HL-60/S4 treated with retinoic acid at 250 ng/mL for 4 days and 3 days (cell line): ENCODE results near the gene SCAF11.
"Not testable (repeated sequence)": the region's sequence is repeated elsewhere in the genome, so short reads cannot be mapped to it uniquely, and the experiment has no call there.

ENCODE experiments used
- in situ Hi-C: fragments of 300-500 bp; cut with MboI; formaldehyde crosslinking; loops from 2 replicates; pipeline ENCODE4 v1.7.0; 2022; ENCODE audit warnings: low sequenced_read_pairs

The SCAF11 gene, protein sequence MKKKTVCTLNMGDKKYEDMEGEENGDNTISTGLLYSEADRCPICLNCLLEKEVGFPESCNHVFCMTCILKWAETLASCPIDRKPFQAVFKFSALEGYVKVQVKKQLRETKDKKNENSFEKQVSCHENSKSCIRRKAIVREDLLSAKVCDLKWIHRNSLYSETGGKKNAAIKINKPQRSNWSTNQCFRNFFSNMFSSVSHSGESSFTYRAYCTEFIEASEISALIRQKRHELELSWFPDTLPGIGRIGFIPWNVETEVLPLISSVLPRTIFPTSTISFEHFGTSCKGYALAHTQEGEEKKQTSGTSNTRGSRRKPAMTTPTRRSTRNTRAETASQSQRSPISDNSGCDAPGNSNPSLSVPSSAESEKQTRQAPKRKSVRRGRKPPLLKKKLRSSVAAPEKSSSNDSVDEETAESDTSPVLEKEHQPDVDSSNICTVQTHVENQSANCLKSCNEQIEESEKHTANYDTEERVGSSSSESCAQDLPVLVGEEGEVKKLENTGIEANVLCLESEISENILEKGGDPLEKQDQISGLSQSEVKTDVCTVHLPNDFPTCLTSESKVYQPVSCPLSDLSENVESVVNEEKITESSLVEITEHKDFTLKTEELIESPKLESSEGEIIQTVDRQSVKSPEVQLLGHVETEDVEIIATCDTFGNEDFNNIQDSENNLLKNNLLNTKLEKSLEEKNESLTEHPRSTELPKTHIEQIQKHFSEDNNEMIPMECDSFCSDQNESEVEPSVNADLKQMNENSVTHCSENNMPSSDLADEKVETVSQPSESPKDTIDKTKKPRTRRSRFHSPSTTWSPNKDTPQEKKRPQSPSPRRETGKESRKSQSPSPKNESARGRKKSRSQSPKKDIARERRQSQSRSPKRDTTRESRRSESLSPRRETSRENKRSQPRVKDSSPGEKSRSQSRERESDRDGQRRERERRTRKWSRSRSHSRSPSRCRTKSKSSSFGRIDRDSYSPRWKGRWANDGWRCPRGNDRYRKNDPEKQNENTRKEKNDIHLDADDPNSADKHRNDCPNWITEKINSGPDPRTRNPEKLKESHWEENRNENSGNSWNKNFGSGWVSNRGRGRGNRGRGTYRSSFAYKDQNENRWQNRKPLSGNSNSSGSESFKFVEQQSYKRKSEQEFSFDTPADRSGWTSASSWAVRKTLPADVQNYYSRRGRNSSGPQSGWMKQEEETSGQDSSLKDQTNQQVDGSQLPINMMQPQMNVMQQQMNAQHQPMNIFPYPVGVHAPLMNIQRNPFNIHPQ (N-terminal part only)

DNA sequence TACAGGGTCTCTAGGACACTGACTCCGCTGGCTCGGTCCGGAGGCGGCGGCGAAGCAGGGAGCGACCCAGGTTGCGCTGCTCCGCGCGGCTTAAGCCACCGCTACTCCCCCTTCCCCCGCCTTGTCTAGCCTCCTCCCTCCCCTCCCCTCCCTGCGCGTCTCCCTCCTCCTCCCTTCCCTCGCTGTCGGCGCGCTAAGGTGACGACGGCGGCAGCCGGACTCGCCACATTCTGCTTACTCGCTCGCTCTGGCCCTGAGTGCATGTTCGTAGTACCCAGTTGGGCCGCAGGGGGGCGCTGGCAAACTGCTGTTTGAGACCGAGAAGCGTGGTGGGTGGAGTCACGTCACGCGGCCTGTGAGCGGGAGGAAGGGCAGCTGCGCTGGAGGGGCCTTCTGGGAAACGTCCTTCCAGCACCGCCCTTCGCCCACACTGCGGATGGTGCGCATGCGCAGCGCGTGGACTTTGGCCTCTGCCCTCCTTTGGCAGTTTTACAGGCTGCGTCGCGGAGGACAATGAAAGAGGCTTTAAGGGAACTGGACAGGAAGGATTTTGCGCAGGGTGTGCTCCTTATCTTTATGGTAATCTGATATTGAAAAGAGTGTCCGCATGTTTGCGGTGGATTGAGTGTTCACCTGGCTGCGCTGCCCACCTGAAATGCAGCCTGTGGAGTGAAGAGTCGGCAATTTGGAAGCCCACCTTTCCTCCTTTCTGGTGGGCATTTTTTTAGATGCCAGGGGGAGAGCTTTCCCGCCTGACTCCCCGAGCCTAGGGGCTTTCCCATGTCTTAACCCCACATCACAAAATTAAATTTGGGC lies at the start of gene SCAF11:
Gene SCAF11 (minus strand): TSS at position 107 of the 816 bp plus-strand sequence. CDS start 26,407 bp downstream, outside the sequence.
- in situ Hi-C loops = no loop called here

DNA sequence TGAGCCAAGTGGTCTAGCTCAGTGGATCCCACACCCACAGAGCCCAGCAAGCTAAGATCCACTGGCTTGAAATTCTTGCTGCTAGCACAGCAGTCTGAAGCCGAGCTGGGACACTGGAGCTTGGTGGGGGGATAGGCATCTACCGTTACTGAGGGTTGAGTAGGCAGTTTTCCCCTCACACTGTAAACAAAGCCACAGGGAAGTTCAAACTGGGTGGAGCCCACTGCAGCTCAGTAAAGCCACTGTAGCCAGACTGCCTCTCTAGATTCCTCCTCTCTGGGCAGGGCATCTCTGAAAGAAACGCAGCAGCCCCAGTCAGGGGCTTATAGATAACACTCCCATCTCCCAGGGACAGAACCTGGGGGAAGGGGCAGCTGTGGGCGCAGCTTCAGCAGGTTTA lies 46.7 kb upstream of the SCAF11 start:
- in situ Hi-C loops = not testable (repeated sequence)

DNA sequence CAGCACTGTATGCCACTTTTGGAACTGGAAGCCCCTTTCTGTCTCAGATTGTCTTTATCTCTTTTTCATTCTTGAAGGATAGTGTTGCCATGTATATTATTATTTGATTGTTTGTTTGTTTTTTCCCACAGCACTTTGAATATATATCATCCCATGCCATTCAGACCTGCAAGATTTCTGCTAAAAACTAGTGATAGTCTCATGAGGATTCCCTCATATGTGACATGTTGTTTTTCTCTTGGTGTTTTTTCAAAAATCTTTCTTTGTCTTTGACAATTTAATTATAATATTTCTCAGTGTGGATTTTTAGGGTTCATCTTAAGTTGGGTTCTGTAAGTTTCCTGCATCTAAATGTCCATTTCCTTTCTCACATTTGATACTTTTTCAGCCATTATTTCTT lies 36.8 kb upstream of the SCAF11 start:
- in situ Hi-C loops = no loop called here

DNA sequence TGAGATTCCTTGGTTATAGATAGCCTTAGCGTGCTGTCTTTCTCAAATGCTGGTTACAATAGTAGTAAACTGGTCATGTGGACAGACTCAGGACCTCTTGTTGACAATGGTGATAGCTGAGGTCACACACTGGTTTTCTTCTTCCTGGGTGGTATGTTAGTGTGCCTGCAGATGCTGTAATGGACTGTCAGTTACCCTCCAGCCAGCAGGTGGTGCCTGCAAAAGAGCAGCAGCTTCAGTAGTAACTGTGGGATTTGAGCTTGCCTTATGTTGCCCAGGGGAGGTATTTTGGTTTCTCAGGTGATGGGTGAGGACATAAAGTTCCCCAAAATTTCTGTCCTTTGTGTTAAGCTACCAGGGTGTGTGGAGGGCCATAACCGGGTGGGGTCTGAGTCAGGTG lies 33.7 kb upstream of the SCAF11 start:
- in situ Hi-C loops = no loop called here

DNA sequence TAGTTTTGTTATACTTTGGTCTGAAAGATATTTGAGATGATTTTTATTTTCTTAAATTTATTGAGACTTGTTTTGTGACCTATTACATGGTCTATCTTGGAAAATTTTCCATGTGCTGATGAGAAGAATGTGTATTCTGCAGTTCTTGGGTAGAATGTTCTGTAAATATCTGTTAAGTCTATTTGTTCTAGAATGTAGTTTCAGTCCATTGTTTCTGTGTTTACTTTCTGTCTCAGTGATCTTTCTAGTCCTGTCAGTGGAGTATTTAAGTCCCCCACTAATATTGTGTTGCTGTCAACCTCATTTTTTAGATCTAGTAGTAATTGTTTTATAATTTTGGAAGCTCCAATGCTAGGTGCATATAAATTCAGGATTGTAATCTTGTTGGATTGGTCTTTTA lies 30.4 kb upstream of the SCAF11 start:
- in situ Hi-C loops = no loop called here

DNA sequence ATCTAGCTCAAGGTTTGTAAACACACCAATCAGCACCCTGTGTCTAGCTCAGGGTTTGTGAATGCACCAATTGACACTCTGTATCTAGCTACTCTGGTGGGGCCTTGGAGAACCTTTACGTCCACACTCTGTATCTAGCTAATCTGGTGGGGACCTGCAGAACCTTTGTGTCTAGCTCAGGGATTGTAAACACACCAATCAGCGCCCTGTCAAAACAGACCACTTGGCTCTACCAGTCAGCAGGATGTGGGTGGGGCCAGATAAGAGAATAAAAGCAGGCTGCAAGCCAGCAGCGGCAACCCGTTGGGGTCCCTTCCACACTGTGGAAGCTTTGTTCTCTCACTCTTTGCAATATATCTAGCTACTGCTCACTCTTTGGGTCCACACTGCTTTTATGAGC lies 28.3 kb upstream of the SCAF11 start:
- in situ Hi-C loops = not testable (repeated sequence)

DNA sequence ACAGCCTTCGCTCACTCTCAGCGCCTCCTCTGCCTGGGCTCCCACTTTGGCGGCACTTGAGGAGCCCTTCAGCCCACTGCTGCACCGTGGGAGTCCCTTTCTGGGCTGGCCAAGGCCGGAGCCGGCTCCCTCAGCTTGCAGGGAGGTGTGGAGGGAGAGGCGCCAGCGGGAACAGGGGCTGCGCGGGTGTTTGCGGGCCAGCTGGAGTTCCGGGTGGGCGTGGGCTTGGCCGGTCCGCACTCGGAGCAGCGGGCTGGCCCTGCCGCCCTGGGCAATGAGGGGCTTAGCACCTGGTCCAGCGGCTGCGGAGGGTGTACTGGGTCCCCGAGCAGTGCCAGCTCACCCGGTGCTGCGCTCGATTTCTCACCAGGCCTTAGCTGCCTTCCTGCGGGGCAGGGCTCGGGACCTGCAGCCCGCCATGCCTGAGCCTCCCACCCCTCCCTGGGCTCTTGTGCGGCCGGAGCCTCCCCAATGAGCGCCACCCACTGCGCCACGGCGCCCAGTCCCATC lies 27.5 kb upstream of the SCAF11 start:
- in situ Hi-C loops = not testable (repeated sequence)

DNA sequence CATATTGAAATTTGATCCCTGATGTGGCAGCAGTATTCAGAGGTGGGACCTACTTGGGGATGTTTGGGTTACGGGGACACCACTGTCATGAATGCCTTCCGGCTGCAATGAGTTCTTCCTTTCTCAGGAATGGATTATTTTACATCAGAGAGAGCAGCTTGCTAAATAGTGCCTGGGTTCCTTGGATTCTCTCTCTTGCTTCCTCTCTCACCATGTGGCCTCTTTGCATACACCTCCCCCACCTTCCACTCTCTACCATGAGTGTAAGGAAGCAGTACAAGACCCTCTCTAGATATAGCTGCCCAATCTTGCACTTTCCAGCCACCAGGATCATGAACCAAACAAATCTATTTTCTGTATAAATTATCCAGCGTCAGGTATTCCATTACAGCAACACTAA lies 15.4 kb upstream of the SCAF11 start:
- in situ Hi-C loops = no loop called here

DNA sequence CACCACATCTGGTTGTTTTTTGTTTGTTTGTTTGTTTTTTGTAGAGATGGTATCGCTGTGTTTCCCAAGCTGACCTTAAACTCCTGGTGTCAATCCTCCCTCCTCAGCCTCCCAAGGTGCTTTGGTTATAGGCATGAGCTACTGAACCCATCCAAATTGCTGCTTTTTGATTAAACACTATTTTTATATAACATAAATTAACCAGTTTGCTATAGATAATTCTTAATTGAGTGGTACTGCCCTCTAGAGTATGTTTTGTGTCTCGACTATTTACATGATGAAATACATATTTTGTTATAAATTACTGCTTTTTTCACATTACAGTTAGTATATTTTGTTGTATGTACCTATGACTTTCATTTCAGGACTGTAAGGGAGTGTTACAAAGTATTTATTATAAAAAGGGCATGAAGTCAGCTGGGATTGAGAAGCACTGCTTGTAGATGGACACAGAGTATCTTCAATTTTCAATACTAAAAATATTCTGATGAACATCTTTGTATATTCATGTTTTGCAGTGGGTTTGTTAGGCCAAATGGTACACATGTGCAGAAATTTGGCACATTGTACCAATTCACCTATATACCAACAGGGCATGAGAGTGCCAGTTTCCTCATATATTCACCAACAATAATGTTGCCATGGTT lies 14.9 kb upstream of the SCAF11 start:
- in situ Hi-C loops = no loop called here

DNA sequence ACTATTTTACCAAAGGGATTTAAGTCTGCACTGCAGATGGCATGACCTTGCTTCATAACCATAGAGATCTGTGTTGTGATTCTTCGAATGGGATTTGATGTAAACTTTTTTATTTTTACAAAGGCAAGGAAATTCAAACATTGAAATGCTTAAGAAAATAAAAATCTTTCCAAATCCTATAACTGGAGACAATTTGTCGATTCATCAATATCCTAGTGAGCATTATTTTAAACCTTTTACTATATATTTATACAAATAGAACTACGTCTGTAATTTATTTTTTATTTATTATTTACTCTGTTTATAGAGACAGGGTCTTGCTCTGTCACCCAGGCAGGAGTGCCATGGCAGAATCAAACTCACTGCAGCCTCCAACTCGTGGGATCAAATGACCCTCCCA lies 14.3 kb upstream of the SCAF11 start:
- in situ Hi-C loops = no loop called here

DNA sequence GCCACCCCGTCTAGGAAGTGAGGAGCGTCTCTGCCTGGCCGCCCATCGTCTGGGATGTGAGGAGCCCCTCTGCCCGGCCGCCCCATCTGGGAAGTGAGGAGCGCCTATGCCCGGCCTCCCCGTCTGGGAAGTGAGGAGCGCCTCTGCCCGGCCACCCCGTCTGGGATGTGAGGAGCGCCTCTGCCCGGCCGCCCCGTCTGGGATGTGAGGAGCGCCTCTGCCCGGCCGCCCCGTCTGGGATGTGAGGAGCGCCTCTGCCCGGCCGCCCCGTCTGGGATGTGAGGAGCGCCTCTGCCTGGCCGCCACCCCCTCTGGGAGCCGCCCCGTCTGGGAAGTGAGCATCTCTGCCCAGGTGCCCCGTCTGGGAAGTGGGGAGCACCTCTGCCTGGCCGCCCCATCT lies 9.7 kb upstream of the SCAF11 start:
- in situ Hi-C loops = not testable (repeated sequence)

DNA sequence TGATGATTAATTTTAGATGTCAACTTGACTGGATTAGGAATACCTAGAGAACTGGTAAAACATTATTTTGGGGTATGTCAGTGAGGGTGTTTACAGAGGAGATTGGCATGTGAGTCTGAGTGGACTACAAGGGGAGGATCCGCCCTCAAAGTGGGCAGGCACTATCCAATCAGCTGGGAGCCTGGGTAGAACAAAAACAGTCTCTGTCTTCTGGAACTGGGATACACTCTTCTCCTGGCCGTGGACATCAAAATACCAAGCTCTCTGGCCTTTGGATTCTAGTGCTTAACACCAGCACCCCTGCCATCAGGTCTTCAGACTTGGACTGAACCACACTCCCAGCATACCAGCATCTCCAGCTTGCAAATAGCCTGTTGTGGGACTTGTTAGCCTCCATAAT lies 4.4 kb upstream of the SCAF11 start:
- in situ Hi-C loops = no loop called here

DNA sequence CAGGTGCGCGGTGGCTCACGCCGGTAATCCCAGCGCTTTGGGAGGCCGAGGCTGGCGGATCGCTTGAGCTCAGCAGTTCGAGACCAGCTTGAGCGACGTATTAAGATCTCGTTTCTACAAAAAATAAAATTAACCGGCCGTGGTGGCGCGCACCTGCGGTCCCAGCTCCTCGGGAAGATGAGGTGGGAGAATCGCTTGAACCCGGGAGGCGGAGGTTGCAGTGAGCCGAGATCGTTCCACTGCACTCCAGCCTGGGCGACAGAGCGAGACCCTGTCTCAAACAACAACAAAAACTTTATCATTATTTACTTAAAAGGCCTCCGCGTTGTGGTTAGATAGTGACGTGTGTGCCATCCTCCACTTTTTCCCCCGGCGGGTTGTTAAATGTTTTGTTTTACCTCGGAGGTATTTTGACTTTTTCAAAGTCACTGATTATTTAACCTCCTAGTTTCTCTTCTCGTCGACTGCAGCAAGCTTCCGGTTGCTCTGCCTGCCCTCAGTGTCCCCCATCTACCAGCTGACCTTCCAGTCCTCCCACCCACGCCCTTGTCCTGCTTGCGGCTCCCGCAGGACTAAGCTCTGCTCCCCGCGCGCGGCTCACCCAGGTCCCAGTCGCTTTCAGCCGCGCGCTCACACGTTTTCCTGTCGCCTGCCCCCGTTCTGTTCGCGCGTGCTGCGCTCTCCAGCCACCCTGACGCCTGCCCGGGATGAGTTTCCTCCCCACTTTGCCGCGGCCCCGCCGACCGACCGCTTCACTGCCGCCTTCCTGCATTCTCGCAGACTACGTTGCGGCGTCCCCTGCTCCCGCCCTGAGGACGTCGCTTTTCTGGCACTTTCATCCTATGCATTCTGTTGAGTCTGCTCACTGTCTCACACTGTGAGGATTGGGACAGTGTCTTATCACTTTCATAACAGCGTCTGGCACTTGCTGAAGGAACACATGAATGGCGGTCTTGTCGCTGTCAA lies 1.2 kb upstream of the SCAF11 start:
- in situ Hi-C loops = no loop called here

DNA sequence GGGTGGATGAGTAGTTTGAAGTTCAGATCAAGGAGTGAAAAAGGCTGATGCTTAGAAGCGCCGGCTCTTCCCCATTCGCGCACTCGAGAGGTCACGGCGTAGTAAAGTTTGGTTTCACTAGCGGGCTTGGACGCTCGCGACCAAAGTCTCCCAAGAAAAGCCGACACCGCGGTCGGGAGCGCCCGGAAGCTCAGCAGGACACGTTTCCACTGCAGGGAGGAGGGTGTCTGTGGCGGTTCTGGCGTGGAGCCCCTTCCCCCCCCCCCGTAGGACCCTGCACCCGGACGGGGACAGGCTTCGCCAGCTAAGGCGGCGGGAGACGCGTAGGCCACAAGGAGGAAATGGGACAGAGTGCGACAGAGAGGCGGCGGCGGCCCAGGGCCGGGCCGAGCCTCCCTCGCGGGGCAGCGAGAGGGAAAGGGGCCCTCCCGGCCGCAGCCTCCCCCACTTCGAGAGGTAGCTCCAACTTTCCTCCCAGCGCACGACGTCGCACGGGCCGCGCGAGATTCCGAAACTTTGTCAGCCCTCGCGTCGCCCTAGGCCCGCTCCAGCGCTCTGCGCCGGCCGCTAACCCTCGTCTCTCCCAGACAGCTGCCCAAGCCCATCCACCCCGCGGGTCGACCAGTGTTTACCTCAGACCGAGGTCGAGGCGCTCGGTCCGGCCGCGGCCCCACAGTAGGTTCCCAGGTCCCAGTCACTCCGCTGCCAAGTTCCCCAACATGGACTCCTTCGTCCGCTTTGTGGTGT lies 480 bp downstream of the SCAF11 start:
- in situ Hi-C loops = no loop called here

DNA sequence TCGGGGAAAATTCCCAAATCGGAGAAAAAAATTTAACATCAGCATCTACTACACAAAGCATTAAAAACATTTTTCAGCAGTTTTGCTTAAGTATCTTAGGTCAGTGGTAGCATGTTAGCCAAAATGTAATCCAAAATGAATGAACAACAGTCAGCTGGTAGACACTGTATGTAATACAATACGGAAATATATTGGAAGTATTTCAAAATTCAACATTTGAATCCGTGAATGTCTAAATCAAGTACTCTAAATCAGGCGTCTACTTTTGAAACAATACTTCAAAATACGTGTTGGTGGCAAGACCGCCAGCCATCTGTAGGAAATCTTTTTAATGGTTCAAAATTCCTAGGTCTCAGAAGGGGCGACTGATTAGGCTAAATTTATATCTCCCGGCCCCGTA lies 1.1 kb downstream of the SCAF11 start:
- in situ Hi-C loops = no loop called here

DNA sequence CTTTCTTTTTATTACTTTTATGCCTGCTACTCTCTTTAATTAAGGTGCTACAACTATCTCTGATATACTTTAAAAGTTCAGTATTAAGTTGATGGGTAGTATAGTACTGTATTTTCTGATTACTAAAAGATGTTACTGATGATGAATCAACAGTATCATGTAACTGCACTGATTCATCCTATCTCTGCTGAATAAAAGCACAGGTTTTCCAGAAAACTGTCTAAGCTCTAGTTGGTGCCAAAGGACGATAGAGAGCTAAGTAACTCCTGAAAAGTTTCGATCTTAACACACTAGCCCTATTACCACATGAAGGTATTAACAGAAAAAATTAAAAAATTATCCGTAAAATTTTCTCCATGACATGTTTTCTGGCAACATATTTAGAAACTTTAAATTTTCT lies 2.1 kb downstream of the SCAF11 start:
- in situ Hi-C loops = no loop called here

DNA sequence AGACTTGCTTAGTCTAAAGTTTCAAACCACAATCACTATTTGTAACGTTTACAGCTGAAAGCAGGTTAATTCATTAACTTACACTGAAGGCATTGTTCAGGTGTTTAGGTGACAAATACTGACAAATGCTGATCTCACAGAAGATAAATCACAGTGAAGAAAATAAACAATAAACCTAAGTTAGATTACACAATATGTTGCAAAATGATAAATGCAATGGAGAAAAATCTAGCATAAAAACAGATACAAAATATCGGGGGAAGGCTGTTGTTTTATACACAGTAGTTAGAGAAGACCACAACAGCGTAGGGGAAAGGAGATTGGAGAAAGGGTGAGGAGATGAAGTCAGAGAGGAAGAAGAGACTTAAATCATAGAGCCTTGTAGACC lies 3.0 kb downstream of the SCAF11 start:
- in situ Hi-C loops = no loop called here
